NCI-H2107 treated with DMSO at 0.1 percent for 48 hours (cell line): Measurements from ENCODE around the gene PRXL2A.

Experiments
- DNase-seq: peaks from one replicate; lab custom pipeline; 2025; ENCODE audit not compliant: unreplicated experiment; lab: John Stamatoyannopoulos, UW

PRXL2A gene

GRCh38 chr10:80443531-80443974 is 35.2 kb downstream of the PRXL2A start:
- no peak for DNase-seq

- DNase-seq: no peak
These were observed 35.8 kb downstream of the PRXL2A start for GRCh38 chr10:80444124-80444523.

- peak; percentile 26 for DNase-seq
These were observed 36.4 kb downstream of the PRXL2A start for GRCh38 chr10:80444646-80445319.

GRCh38 chr10:80447436-80448190 is 39.3 kb downstream of the PRXL2A start:
- no peak for DNase-seq

GRCh38 chr10:80448209-80448942 is 40.0 kb downstream of the PRXL2A start:
- no peak for DNase-seq

GRCh38 chr10:80449520-80449919 is 41.2 kb downstream of the PRXL2A start:
- no peak for DNase-seq

GRCh38 chr10:80451132-80451531 is 42.8 kb downstream of the PRXL2A start:
- no peak for DNase-seq

- DNase-seq: no peak
These were observed 43.7 kb downstream of the PRXL2A start for GRCh38 chr10:80452069-80452468.

- no peak for DNase-seq
These were observed 44.3 kb downstream of the PRXL2A start for GRCh38 chr10:80452640-80453039.

- DNase-seq: no peak
These were observed 44.9 kb downstream of the PRXL2A start for GRCh38 chr10:80453056-80453841.

GRCh38 chr10:80453842-80454512 is 45.6 kb downstream of the PRXL2A start, which contains the start of gene TSPAN14:
Gene TSPAN14 (plus strand): TSS chr10:80454310. CDS start chr10:80489234, 34,924 bp downstream.
- DNase-seq: no peak

- DNase-seq: no peak
These were observed 46.4 kb downstream of the PRXL2A start for GRCh38 chr10:80454513-80455460.

- DNase-seq: no peak
These were observed 47.4 kb downstream of the PRXL2A start for GRCh38 chr10:80455461-80456349.

- DNase-seq: no peak
These were observed 49.4 kb downstream of the PRXL2A start for GRCh38 chr10:80457554-80458262.

GRCh38 chr10:80458263-80458625 is 49.9 kb downstream of the PRXL2A start:
- no peak for DNase-seq

- DNase-seq: no peak
These were observed 50.3 kb downstream of the PRXL2A start for GRCh38 chr10:80458638-80459037.

- no peak for DNase-seq
These were observed 50.9 kb downstream of the PRXL2A start for GRCh38 chr10:80459047-80459865.
